HL-60 (cell line): ENCODE measurements around the gene PCDH18.

Experiments
- GABPA ChIP-seq: IDR thresholded peaks from 2 replicates; pipeline ENCODE4 v1.6.1; 2012; ENCODE audit warnings: low read depth
- POLR2AphosphoS5 ChIP-seq: IDR thresholded peaks from 2 replicates; pipeline ENCODE4 v1.6.1; 2012; ENCODE audit warnings: low read depth
- SPI1 ChIP-seq: IDR thresholded peaks from 2 replicates; pipeline ENCODE4 v1.6.1; 2012; ENCODE audit warnings: low read depth, mild to moderate bottlenecking, borderline replicate concordance
- TF ChIP-seq, protein P1 (sequence below): IDR thresholded peaks from one replicate; pipeline ENCODE4 v1.5.1; 2011; ENCODE audit warnings: low read length, control low read depth, inconsistent platforms; ENCODE audit not compliant: insufficient read depth
- TF ChIP-seq, protein P2 (sequence below): IDR thresholded peaks from 2 replicates; pipeline ENCODE4 v1.6.1; 2012; ENCODE audit warnings: low read depth; ENCODE audit not compliant: insufficient replicate concordance

DNA sequence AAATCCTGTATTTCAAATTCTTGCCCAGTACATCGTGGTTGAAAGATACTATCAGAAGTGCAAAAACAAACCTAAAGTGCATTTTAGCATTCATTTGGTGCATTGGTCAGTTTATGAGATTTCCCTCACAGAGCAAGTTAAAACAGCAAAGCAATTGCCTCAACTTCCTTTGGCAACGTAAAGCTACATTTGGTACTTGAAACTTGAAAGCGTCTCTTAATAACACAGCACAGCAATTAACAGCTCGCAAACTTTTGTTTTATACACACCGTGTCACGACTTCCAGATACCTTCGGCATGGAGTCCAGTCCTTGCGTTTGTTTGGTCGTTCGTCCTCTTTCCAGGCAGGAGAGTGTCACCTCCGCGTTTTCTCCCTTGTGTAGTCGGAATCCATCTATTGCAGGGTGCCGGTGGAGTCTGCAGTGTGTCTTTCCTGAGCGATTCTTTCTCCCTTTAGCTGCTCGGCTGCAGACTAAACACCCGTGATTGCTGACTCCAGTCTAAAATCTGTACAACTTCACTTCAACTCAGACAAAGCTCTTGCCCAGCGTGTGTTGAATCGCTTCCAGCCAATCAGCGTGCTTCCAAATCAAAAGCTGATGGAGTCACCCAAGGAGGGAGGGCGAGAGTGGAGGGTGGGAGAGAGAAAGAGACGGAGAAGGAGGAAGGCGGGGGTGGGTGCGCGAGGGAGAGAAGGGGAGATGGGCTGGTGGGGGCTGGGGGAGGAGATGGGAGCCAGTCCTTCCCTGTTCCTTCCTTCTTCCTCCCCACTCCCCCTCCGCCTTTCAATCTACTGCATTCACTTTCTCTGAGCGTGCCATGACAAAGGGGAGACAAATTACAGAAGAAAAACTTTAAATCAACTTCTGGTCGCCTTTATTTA lies at the start of gene PCDH18:
- TF ChIP-seq, protein P1, sequence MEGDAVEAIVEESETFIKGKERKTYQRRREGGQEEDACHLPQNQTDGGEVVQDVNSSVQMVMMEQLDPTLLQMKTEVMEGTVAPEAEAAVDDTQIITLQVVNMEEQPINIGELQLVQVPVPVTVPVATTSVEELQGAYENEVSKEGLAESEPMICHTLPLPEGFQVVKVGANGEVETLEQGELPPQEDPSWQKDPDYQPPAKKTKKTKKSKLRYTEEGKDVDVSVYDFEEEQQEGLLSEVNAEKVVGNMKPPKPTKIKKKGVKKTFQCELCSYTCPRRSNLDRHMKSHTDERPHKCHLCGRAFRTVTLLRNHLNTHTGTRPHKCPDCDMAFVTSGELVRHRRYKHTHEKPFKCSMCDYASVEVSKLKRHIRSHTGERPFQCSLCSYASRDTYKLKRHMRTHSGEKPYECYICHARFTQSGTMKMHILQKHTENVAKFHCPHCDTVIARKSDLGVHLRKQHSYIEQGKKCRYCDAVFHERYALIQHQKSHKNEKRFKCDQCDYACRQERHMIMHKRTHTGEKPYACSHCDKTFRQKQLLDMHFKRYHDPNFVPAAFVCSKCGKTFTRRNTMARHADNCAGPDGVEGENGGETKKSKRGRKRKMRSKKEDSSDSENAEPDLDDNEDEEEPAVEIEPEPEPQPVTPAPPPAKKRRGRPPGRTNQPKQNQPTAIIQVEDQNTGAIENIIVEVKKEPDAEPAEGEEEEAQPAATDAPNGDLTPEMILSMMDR, result no peak
- TF ChIP-seq POLR2AphosphoS5 (no peak), SPI1 (no peak), GABPA (no peak)
- TF ChIP-seq, protein P2, sequence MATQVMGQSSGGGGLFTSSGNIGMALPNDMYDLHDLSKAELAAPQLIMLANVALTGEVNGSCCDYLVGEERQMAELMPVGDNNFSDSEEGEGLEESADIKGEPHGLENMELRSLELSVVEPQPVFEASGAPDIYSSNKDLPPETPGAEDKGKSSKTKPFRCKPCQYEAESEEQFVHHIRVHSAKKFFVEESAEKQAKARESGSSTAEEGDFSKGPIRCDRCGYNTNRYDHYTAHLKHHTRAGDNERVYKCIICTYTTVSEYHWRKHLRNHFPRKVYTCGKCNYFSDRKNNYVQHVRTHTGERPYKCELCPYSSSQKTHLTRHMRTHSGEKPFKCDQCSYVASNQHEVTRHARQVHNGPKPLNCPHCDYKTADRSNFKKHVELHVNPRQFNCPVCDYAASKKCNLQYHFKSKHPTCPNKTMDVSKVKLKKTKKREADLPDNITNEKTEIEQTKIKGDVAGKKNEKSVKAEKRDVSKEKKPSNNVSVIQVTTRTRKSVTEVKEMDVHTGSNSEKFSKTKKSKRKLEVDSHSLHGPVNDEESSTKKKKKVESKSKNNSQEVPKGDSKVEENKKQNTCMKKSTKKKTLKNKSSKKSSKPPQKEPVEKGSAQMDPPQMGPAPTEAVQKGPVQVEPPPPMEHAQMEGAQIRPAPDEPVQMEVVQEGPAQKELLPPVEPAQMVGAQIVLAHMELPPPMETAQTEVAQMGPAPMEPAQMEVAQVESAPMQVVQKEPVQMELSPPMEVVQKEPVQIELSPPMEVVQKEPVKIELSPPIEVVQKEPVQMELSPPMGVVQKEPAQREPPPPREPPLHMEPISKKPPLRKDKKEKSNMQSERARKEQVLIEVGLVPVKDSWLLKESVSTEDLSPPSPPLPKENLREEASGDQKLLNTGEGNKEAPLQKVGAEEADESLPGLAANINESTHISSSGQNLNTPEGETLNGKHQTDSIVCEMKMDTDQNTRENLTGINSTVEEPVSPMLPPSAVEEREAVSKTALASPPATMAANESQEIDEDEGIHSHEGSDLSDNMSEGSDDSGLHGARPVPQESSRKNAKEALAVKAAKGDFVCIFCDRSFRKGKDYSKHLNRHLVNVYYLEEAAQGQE, result no peak
